ENCODE results near the gene PARP16.

PARP16 gene

GRCh38 chr15:65210770-65211481 is 75.8 kb downstream of the PARP16 start, which contains the start of gene CILP:
TSS of gene CILP (minus strand) at chr15:65211473. CDS start at chr15:65209755, 1,718 bp downstream.
- no peak for DNase-seq (ENCODE audit: low spot score)
- in situ Hi-C loops (cut with MboI; ENCODE audit: low pct_unique_long_range_greater_than_20kb, low sequenced_read_pairs, unreplicated experiment) = no loop called here
- TF ChIP-seq CTCF (IDR thresholded peaks at IDR 0.05; ENCODE audit: extremely low read depth, insufficient read depth, missing control alignments) = no peak

- DNase-seq (ENCODE audit: low spot score) = no peak
- no peak for TF ChIP-seq CTCF (IDR thresholded peaks at IDR 0.05; ENCODE audit: extremely low read depth, insufficient read depth, missing control alignments)
- in situ Hi-C loops (cut with MboI; ENCODE audit: low pct_unique_long_range_greater_than_20kb, low sequenced_read_pairs, unreplicated experiment) = no loop called here
Measured at GRCh38 chr15:65209701-65210643, 76.7 kb downstream of the PARP16 start.

GRCh38 chr15:65208647-65209046 is 78.0 kb downstream of the PARP16 start:
- DNase-seq (ENCODE audit: low spot score) = no peak
- in situ Hi-C loops (cut with MboI; ENCODE audit: low pct_unique_long_range_greater_than_20kb, low sequenced_read_pairs, unreplicated experiment) = no loop called here
- TF ChIP-seq CTCF (IDR thresholded peaks at IDR 0.05; ENCODE audit: extremely low read depth, insufficient read depth, missing control alignments) = no peak
